Measurements from ENCODE around the gene TMEM254.
"Not testable (repeated sequence)": the region's sequence is repeated elsewhere in the genome, so short reads cannot be mapped to it uniquely, and the experiment has no call there.

The TMEM254 gene

GRCh38 chr10:80133687-80134086, 55.2 kb downstream of the TMEM254 start:
- DNase-seq (ENCODE audit: low spot score), result not testable (repeated sequence)

- no peak for DNase-seq (ENCODE audit: low spot score)
Measured at GRCh38 chr10:80136134-80136571, 57.7 kb downstream of the TMEM254 start.

GRCh38 chr10:80137031-80137862, 58.8 kb downstream of the TMEM254 start:
- DNase-seq (ENCODE audit: low spot score), result no peak

- DNase-seq (ENCODE audit: low spot score), result no peak
Measured at GRCh38 chr10:80137920-80138319, 59.5 kb downstream of the TMEM254 start.

- no peak for DNase-seq (ENCODE audit: low spot score)
Measured at GRCh38 chr10:80139265-80139664, 60.8 kb downstream of the TMEM254 start.

GRCh38 chr10:80140251-80140650, 61.8 kb downstream of the TMEM254 start:
- DNase-seq (ENCODE audit: low spot score), result no peak

- no peak for DNase-seq (ENCODE audit: low spot score)
Measured at GRCh38 chr10:80141696-80142460, 63.4 kb downstream of the TMEM254 start.

Measured in HuH-7.5 (cell line).